ENCODE measurements around the gene SORCS2. TPM values are rescaled to one million over a fixed set of nuclear protein-coding genes. Genes with fewer than 3 reads are reported as not detected.

Gene SORCS2
- polyA plus RNA-seq, 1 donor from 2014 or later: 1.0 TPM

DNA sequence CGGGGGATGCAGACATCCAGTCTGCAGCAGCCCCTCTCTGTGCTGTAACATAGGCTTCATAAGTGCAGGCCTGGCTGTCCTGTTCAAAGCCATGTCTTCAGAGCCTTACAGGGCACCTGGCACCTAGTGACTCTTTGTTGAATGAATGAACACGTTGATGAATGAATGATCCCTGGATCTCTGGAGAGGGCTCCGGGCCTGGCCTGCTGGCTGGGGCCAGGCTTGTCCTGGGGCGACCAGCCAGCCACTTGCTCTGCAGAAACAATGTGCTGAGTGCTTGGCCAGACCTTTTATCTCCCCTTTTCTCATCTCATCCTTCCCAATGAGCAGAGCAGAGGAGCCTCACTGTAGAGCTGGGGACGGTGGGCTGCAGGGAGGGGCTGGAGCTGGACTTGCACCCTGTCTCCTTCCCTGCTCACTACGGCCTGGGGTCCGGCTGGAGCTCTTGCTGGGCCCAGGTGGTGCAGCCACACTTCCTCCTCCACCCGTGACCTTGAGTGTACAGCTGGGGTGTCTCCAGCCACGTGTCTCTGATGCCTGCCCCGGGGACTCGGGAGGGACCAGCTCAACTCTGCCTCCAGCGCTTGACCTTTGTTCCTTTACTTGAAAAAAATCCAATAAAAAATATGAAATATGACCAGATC is 164.5 kb downstream of the SORCS2 start:
- no peak overlapping the region for H3K9ac ChIP-seq (ENCODE audit: low read length)
- no peaks in the 10 kb centered on the region for H3K27me3 ChIP-seq (ENCODE audit: insufficient read depth, low read depth, low read length)
- no peaks in the 10 kb centered on the region for H3K36me3 ChIP-seq (ENCODE audit: insufficient read depth, low read length)
- TF ChIP-seq MXI1 (conservative IDR thresholded peaks at IDR 0.05; ENCODE audit: poor library complexity, severe bottlenecking): no peak
- no peak for TF ChIP-seq CTCF (IDR thresholded peaks at IDR 0.05; ENCODE audit: poor library complexity, severe bottlenecking)
- TF ChIP-seq SMC3 (conservative IDR thresholded peaks at IDR 0.05; ENCODE audit: poor library complexity): no peak
- TF ChIP-seq POLR2AphosphoS5 (IDR thresholded peaks at IDR 0.05): no peak
- no peak for TF ChIP-seq TAF1 (IDR thresholded peaks at IDR 0.05; ENCODE audit: low read depth)
- no peak for TF ChIP-seq RAD21 (conservative IDR thresholded peaks at IDR 0.05)
- no peak for TF ChIP-seq EZH2 (IDR thresholded peaks at IDR 0.05; ENCODE audit: borderline replicate concordance, insufficient read depth, low read length, poor library complexity, severe bottlenecking)
- TF ChIP-seq, protein P1, sequence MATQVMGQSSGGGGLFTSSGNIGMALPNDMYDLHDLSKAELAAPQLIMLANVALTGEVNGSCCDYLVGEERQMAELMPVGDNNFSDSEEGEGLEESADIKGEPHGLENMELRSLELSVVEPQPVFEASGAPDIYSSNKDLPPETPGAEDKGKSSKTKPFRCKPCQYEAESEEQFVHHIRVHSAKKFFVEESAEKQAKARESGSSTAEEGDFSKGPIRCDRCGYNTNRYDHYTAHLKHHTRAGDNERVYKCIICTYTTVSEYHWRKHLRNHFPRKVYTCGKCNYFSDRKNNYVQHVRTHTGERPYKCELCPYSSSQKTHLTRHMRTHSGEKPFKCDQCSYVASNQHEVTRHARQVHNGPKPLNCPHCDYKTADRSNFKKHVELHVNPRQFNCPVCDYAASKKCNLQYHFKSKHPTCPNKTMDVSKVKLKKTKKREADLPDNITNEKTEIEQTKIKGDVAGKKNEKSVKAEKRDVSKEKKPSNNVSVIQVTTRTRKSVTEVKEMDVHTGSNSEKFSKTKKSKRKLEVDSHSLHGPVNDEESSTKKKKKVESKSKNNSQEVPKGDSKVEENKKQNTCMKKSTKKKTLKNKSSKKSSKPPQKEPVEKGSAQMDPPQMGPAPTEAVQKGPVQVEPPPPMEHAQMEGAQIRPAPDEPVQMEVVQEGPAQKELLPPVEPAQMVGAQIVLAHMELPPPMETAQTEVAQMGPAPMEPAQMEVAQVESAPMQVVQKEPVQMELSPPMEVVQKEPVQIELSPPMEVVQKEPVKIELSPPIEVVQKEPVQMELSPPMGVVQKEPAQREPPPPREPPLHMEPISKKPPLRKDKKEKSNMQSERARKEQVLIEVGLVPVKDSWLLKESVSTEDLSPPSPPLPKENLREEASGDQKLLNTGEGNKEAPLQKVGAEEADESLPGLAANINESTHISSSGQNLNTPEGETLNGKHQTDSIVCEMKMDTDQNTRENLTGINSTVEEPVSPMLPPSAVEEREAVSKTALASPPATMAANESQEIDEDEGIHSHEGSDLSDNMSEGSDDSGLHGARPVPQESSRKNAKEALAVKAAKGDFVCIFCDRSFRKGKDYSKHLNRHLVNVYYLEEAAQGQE (IDR thresholded peaks at IDR 0.05; ENCODE audit: borderline replicate concordance): no peak
- no peak for TF ChIP-seq EP300 (conservative IDR thresholded peaks at IDR 0.05; ENCODE audit: poor library complexity, severe bottlenecking)
- H2AFZ ChIP-seq (ENCODE audit: low read depth, low read length): no peak overlapping the region
- H3F3A ChIP-seq (ENCODE audit: insufficient read depth, low read length, poor library complexity, severe bottlenecking): no peaks in the 10 kb centered on the region
- H3K27ac ChIP-seq (ENCODE audit: low read length): no peak overlapping the region
- H3K4me2 ChIP-seq (ENCODE audit: low read length): no peak overlapping the region
- H3K4me3 ChIP-seq (ENCODE audit: low read length): no peak overlapping the region
- H3K79me2 ChIP-seq (replicated peaks; ENCODE audit: insufficient read depth, low read length): no peaks in the 10 kb centered on the region
- H3K9me2 ChIP-seq (ENCODE audit: insufficient read depth, low read length): no peaks in the 10 kb centered on the region
- no peaks in the 10 kb centered on the region for H4K20me1 ChIP-seq (ENCODE audit: insufficient read depth)
- H3K9me3 ChIP-seq (ENCODE audit: low read length): no peaks in the 10 kb centered on the region

GRCh38 chr4:7357323-7357722 is 165.0 kb downstream of the SORCS2 start:
- peak overlapping the region; percentile 48 for H3K27ac ChIP-seq (ENCODE audit: low read length)
- no peak overlapping the region for H3K4me2 ChIP-seq (ENCODE audit: low read length)

More at GRCh38 chr4:7357323-7357722, 165.0 kb downstream of the SORCS2 start:
- H3K9me3 ChIP-seq (ENCODE audit: low read length): no peaks in the 10 kb centered on the region
- H3K79me2 ChIP-seq (replicated peaks; ENCODE audit: insufficient read depth, low read length): no peaks in the 10 kb centered on the region
- H3K9me2 ChIP-seq (ENCODE audit: insufficient read depth, low read length): no peaks in the 10 kb centered on the region
- H2AFZ ChIP-seq (ENCODE audit: low read depth, low read length): no peak overlapping the region
- no peaks in the 10 kb centered on the region for H3K27me3 ChIP-seq (ENCODE audit: insufficient read depth, low read depth, low read length)
- H3K9ac ChIP-seq (ENCODE audit: low read length): no peak overlapping the region
- H3K36me3 ChIP-seq (ENCODE audit: insufficient read depth, low read length): no peaks in the 10 kb centered on the region
- no peak for TF ChIP-seq EZH2 (IDR thresholded peaks at IDR 0.05; ENCODE audit: borderline replicate concordance, insufficient read depth, low read length, poor library complexity, severe bottlenecking)
- no peak for TF ChIP-seq RAD21 (conservative IDR thresholded peaks at IDR 0.05)
- no peak for TF ChIP-seq EP300 (conservative IDR thresholded peaks at IDR 0.05; ENCODE audit: poor library complexity, severe bottlenecking)
- no peak for TF ChIP-seq SMC3 (conservative IDR thresholded peaks at IDR 0.05; ENCODE audit: poor library complexity)
- no peak for TF ChIP-seq POLR2AphosphoS5 (IDR thresholded peaks at IDR 0.05)
- TF ChIP-seq, protein P1 (IDR thresholded peaks at IDR 0.05; ENCODE audit: borderline replicate concordance): no peak
- TF ChIP-seq MXI1 (conservative IDR thresholded peaks at IDR 0.05; ENCODE audit: poor library complexity, severe bottlenecking): no peak
- no peak for TF ChIP-seq TAF1 (IDR thresholded peaks at IDR 0.05; ENCODE audit: low read depth)
- no peak for TF ChIP-seq CTCF (IDR thresholded peaks at IDR 0.05; ENCODE audit: poor library complexity, severe bottlenecking)
- no peaks in the 10 kb centered on the region for H4K20me1 ChIP-seq (ENCODE audit: insufficient read depth)
- H3F3A ChIP-seq (ENCODE audit: insufficient read depth, low read length, poor library complexity, severe bottlenecking): no peaks in the 10 kb centered on the region
- H3K4me3 ChIP-seq (ENCODE audit: low read length): no peak overlapping the region

All from neural cell (in vitro differentiated cells).